Left ventricle myocardium inferior (tissue), 1 donor: ENCODE results near the gene PITHD1. TPM values are rescaled to one million over a fixed set of nuclear protein-coding genes. Genes with fewer than 3 reads are reported as not detected.
"Not testable (repeated sequence)": the region's sequence is repeated elsewhere in the genome, so short reads cannot be mapped to it uniquely, and the experiment has no call there.

Experiments
- DNase-seq: peaks from one replicate; pipeline ENCODE4 v3.0.0-alpha.2; 2020
- H3K27ac ChIP-seq: fragments of 200-600 bp; replicated peaks from 2 replicates; pipeline ENCODE4 v1.8.0; 2021
- H3K27me3 ChIP-seq: fragments of 200-600 bp; 2 replicates; pipeline ENCODE4 v1.8.0; 2021; ENCODE audit warnings: low read depth
- H3K36me3 ChIP-seq: fragments of 200-600 bp; 2 replicates; pipeline ENCODE4 v1.8.0; 2021
- H3K4me1 ChIP-seq: fragments of 200-600 bp; 2 replicates; pipeline ENCODE4 v1.8.0; 2021
- H3K4me3 ChIP-seq: fragments of 200-600 bp; 2 replicates; pipeline ENCODE4 v1.8.0; 2021; ENCODE audit warnings: mild to moderate bottlenecking, moderate library complexity
- H3K9me3 ChIP-seq: fragments of 200-600 bp; replicated peaks from 2 replicates; pipeline ENCODE4 v1.8.0; 2021
- CTCF ChIP-seq: fragments of 200-600 bp; IDR thresholded peaks from 2 replicates; pipeline ENCODE4 v1.8.0; 2021; ENCODE audit warnings: antibody characterized with exemption, mild to moderate bottlenecking, borderline replicate concordance
- intact Hi-C: fragments of 100-400 bp; cut with micrococcal nuclease; formaldehyde crosslinking; loops from one replicate; pipeline ENCODE4 v1.11.0; 2022
- long read RNA-seq: library from polyadenylated mRNA; unstranded; transcript quantifications from one replicate; pipeline ENCODE4 v2.0.0, GENCODE V29; 2021
- total RNA-seq: library from RNA; stranded (reverse); fragmentation: NEBNext Ultra II Directional; extraction: Animal tissue kit (Norgen Biotek cat#: 25700); gene quantifications from one replicate; pipeline ENCODE4 v1.2.1, GENCODE V29; 2021
- donor health status: DM: no; HTN: yes; CAD: no; lungs with severe emphysema.

Gene PITHD1
- 40.3 TPM for total RNA-seq
- long read RNA-seq, transcript PITHD1-201 (6 exons, 1,603 nt) = major isoform, 39 of 41 reads
- long read RNA-seq, partial matches to known transcripts = 0 of 41 reads
- long read RNA-seq, other reads (novel, unspliced or antisense) = 2 of 41 reads

GRCh38 chr1:23777979-23778814 lies at the start of gene PITHD1:
Gene PITHD1, plus strand, starts transcription at chr1:23778418. Its CDS starts 98 bp downstream, at chr1:23778516.
- no peaks in the 10 kb centered on the region for H3K27me3 ChIP-seq
- H3K4me1 ChIP-seq = peaks cover 67% of the 10 kb centered on the region
- peak; percentile 75 for DNase-seq
- peaks cover 31% of the 10 kb centered on the region for H3K36me3 ChIP-seq
- intact Hi-C loops = no loop called here
- no peak for TF ChIP-seq CTCF
- H3K4me3 ChIP-seq = peak within 1 kb of the TSS; percentile 97
- H3K9me3 ChIP-seq = no peaks in the 10 kb centered on the region
- H3K27ac ChIP-seq = peak within 1 kb of the TSS; percentile 94

GRCh38 chr1:23732363-23733224 lies 45.6 kb upstream of the PITHD1 start:
- Histone ChIP-seq H3K36me3 (peaks cover 5% of the 10 kb centered on the region), H3K27me3 (no peaks in the 10 kb centered on the region), H3K4me3 (no peak overlapping the region), H3K9me3 (no peaks in the 10 kb centered on the region), H3K4me1 (peaks cover 5% of the 10 kb centered on the region), H3K27ac (no peak overlapping the region)
- intact Hi-C loops = no loop called here
- TF ChIP-seq CTCF = no peak
- no peak for DNase-seq

GRCh38 chr1:23733281-23733680 lies 44.9 kb upstream of the PITHD1 start:
- H3K9me3 ChIP-seq, intact Hi-C loops, H3K36me3 ChIP-seq, H3K4me1 ChIP-seq, H3K4me3 ChIP-seq, H3K27me3 ChIP-seq, H3K27ac ChIP-seq, DNase-seq: not testable (repeated sequence)

GRCh38 chr1:23736437-23737134 lies 41.6 kb upstream of the PITHD1 start:
- H3K27ac ChIP-seq = no peak overlapping the region
- intact Hi-C loops = no loop called here
- no peak overlapping the region for H3K4me3 ChIP-seq

GRCh38 chr1:23741609-23742008 lies 36.6 kb upstream of the PITHD1 start:
- H3K4me1 ChIP-seq = peaks cover 43% of the 10 kb centered on the region
- H3K27me3 ChIP-seq = no peaks in the 10 kb centered on the region
- H3K4me3 ChIP-seq = no peak overlapping the region
- no peak for DNase-seq
- TF ChIP-seq CTCF = no peak
- intact Hi-C loops = no loop called here
- no peak overlapping the region for H3K27ac ChIP-seq
- no peaks in the 10 kb centered on the region for H3K9me3 ChIP-seq
- peaks cover 7% of the 10 kb centered on the region for H3K36me3 ChIP-seq

More at GRCh38 chr1:23736437-23737134, 41.6 kb upstream of the PITHD1 start:
- H3K36me3 ChIP-seq = no peaks in the 10 kb centered on the region
- H3K9me3 ChIP-seq = no peaks in the 10 kb centered on the region
- no peak for TF ChIP-seq CTCF
- peaks cover 5% of the 10 kb centered on the region for H3K4me1 ChIP-seq
- H3K27me3 ChIP-seq = no peaks in the 10 kb centered on the region
- DNase-seq = no peak
